Measurements from ENCODE around the gene GTF3C6.
"Not testable (repeated sequence)": the region's sequence is repeated elsewhere in the genome, so short reads cannot be mapped to it uniquely, and the experiment has no call there.

The GTF3C6 gene

GRCh38 chr6:111013144-111013915 lies 54.8 kb downstream of the GTF3C6 start:
- ATAC-seq: no peak
- TF ChIP-seq ESRRG (CRISPR knock-in tag; IDR thresholded peaks at IDR 0.05) (no peak), POU6F1 (CRISPR knock-in tag; IDR thresholded peaks at IDR 0.05; ENCODE audit: borderline replicate concordance, low read depth) (no peak), ARNTL (CRISPR knock-in tag; IDR thresholded peaks at IDR 0.05; ENCODE audit: borderline replicate concordance, low read depth) (no peak), ZNF8 (CRISPR knock-in tag; IDR thresholded peaks at IDR 0.05) (no peak), CREB5 (CRISPR knock-in tag; IDR thresholded peaks at IDR 0.05; ENCODE audit: low read depth) (no peak), ZNF565 (CRISPR knock-in tag; conservative IDR thresholded peaks at IDR 0.05; ENCODE audit: low read depth) (no peak), ZNF70 (CRISPR knock-in tag; IDR thresholded peaks at IDR 0.05) (no peak), RARB (CRISPR knock-in tag; IDR thresholded peaks at IDR 0.05) (no peak), TCF4 (CRISPR knock-in tag; IDR thresholded peaks at IDR 0.05; ENCODE audit: borderline replicate concordance) (no peak), SNAI2 (CRISPR knock-in tag; IDR thresholded peaks at IDR 0.05) (no peak), CSDC2 (CRISPR knock-in tag; IDR thresholded peaks at IDR 0.05) (no peak), PPARA (CRISPR knock-in tag; IDR thresholded peaks at IDR 0.05; ENCODE audit: borderline replicate concordance) (no peak), PATZ1 (CRISPR knock-in tag; IDR thresholded peaks at IDR 0.05; ENCODE audit: borderline replicate concordance) (no peak)

- no peak for TF ChIP-seq CSDC2 (CRISPR knock-in tag; IDR thresholded peaks at IDR 0.05)
- no peak for TF ChIP-seq SNAI2 (CRISPR knock-in tag; IDR thresholded peaks at IDR 0.05)
- no peak for TF ChIP-seq RARB (CRISPR knock-in tag; IDR thresholded peaks at IDR 0.05)
- no peak for TF ChIP-seq CREB5 (CRISPR knock-in tag; IDR thresholded peaks at IDR 0.05; ENCODE audit: low read depth)
- TF ChIP-seq BACH2 (CRISPR knock-in tag; IDR thresholded peaks at IDR 0.05; ENCODE audit: borderline replicate concordance): no peak
- no peak for TF ChIP-seq ZFP3 (CRISPR knock-in tag; IDR thresholded peaks at IDR 0.05)
- no peak for TF ChIP-seq ZNF8 (CRISPR knock-in tag; IDR thresholded peaks at IDR 0.05)
- TF ChIP-seq ZC3H10 (CRISPR knock-in tag; IDR thresholded peaks at IDR 0.05): no peak
- TF ChIP-seq TCF4 (CRISPR knock-in tag; IDR thresholded peaks at IDR 0.05; ENCODE audit: borderline replicate concordance): no peak
- TF ChIP-seq ISL1 (CRISPR knock-in tag; IDR thresholded peaks at IDR 0.05): no peak
- TF ChIP-seq POU6F1 (CRISPR knock-in tag; IDR thresholded peaks at IDR 0.05; ENCODE audit: borderline replicate concordance, low read depth): no peak
- TF ChIP-seq CSRNP3 (CRISPR knock-in tag; IDR thresholded peaks at IDR 0.05): no peak
- no peak for TF ChIP-seq ESRRG (CRISPR knock-in tag; IDR thresholded peaks at IDR 0.05)
- no peak for TF ChIP-seq ZFP30 (CRISPR knock-in tag; IDR thresholded peaks at IDR 0.05)
- TF ChIP-seq PPARA (CRISPR knock-in tag; IDR thresholded peaks at IDR 0.05; ENCODE audit: borderline replicate concordance): no peak
- no peak for TF ChIP-seq ARNTL (CRISPR knock-in tag; IDR thresholded peaks at IDR 0.05; ENCODE audit: borderline replicate concordance, low read depth)
- TF ChIP-seq OSR1 (CRISPR knock-in tag; IDR thresholded peaks at IDR 0.05): no peak
- no peak for TF ChIP-seq ZNF70 (CRISPR knock-in tag; IDR thresholded peaks at IDR 0.05)
- ATAC-seq: no peak
Measured at GRCh38 chr6:111015389-111016124, 57.1 kb downstream of the GTF3C6 start.

GRCh38 chr6:111017241-111017640 lies 58.7 kb downstream of the GTF3C6 start:
- ATAC-seq: not testable (repeated sequence)
